Stimulated activated CD4-positive, alpha-beta T cell treated with anti-CD3 and anti-CD28 coated beads, TNF-alpha, amount 100 ng/mL, for 48 hours (primary cell): ENCODE results near the gene MAPKAPK2.
A peak's percentile ranks its signal among the peaks of the same experiment; 100 is the strongest.

Experiments
- DNase-seq, 3 donors: peaks; one replicate each; pipeline ENCODE4 v3.0.0-alpha.2; 2020; ENCODE audit warnings: low read depth in 3 of 3

MAPKAPK2 gene

DNA sequence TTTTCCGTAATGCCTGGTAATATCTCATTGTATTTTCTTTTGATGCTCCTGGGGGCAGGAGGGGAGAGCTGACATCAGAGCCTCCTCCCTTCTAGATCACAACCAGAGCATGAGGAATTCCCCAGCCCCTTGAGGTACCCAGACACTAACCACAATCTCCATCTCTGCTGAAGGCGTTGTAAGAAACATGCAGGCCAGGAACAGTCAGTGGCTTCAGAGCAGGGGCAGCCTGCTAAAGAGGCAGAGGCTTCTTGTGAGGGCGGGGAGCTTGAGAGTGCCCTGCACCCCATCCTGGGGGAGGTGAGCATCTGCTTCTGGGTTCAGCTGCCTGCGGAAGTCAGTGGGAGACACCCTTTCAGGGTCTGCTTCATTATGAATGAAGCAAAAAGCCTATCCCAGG, 19.0 kb downstream of the MAPKAPK2 start:
- DNase-seq = peak; percentile 33 to 40 (median 34)

DNA sequence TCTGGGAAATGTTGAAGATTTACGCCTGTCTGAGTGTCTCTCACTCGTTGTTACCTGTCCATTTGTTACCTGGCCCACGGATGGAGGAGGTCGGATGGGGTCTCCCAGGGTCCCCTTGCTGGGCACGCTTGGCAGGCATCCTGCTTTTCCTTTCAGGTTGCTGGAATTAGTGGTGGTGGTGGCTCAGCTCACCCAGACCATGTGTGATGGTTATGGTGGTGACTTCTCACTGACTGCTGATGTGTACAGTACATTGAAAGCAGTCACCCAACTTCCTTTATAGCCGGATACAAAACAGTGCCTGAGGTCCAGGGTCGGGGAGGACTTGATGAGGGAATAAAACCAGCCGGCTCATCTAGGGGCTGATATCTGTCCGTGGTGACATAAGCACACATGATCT, 19.5 kb downstream of the MAPKAPK2 start:
- no peak for DNase-seq

DNA sequence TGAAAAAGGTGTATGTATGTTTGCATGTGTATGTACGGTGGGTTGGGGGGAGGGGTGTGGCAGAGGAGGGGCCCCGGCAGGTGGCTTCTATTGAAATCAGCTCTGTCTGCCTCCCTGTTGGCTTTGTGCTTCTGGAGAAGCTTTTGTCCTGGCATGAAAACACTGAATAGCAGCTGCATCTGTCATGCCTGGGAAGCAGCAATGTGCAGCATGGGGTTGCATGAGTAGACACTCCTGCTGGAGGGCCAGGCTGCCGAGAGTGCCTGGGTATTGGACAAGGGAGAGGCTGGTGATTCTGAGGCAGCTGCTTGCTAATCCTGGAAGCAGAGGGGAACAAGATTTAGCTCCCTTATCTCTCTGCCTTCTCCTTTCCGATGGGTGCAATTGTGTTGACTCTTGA, 20.5 kb downstream of the MAPKAPK2 start:
- no peak for DNase-seq

- no peak for DNase-seq
These were observed 21.1 kb downstream of the MAPKAPK2 start for GRCh38 chr1:206705726-206706297.

GRCh38 chr1:206706298-206706791, 21.6 kb downstream of the MAPKAPK2 start:
- peak; percentile 59 to 75 (median 74) for DNase-seq

DNA sequence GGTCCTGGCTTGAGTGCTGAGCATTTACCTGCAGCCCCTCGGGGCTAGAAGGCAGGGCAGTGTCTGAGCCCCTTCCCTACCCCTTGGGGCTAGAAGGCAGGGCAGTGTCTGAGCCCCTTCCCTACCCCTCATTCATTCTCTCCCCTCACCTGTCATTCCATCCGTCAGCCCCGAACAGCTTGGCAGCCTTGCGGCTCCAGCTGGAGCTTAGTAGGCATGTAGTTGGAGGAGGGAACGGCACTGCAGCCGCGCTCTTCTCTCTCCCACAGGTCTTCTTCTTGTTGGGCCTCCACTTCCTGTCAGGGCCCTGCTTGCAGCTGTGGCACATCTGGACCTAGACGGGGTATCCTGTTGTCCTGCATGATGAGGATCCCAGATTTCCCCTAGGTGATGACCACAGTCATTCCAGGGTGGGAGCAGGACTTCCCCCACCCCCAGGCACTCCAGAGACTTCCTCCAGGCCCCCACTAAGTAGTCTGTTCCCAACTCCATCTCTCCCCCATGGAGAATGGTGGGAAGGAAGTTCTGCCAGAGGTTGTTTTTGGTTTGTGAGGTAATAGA, 22.2 kb downstream of the MAPKAPK2 start:
- DNase-seq = no peak

GRCh38 chr1:206708058-206708457, 23.4 kb downstream of the MAPKAPK2 start:
- DNase-seq = no peak

DNA sequence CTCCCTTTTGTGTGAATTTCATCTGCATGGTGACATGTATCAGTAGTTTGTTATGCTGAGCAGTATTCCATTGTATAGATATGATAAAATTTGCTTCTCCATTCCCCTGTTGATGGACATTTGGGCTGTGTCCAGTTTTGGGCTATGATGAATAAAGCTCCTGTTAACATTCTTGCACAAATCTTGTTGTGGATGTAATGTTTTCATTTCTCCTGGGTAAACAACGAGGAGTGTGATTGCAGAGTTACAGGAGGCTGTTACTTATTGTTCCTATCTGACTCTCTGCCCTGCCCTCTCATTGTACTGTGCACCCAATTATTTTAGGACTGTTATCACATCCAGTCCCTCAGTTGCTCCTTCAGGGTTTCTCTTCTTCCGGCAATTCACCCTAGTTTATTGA, 24.2 kb downstream of the MAPKAPK2 start:
- no peak for DNase-seq

GRCh38 chr1:206709322-206709721, 24.6 kb downstream of the MAPKAPK2 start:
- DNase-seq = no peak

GRCh38 chr1:206709772-206710459, 25.2 kb downstream of the MAPKAPK2 start:
- DNase-seq = no peak

DNA sequence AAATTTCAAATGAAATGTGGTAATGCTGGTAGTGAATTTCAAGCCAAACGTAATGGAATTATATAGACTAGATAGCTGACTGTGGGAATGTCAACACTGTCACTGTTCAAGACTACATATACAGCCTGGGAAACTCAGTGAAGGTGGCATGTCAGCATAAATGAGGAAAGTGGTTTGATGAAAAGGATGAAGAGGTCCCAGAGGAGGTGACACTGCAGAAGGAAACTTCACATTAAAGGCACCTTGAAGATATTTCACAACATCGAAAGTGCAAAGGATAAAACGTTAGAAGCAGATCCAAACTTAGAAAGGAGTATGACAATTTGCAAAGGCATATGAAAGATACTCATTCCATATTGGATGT, 25.7 kb downstream of the MAPKAPK2 start:
- no peak for DNase-seq

DNA sequence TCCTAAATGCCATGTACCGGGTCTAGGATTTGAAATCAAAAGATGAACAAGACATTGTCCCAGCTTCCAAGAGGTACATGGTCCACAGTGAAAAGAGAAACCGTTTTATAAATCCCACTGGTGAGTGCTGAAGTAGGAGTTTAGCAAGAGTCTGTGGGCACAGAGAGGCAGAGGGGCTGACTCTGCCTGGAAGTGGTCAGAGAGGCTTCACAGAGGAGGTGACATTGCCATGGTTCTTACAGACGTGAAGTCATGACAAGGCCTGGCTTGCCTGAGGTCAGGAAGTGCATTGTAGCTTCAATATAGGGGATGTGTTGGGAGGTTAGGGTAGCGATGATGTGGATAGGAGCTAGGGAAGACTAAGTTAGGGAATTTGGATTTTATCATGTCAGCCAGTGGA, 28.4 kb downstream of the MAPKAPK2 start:
- no peak for DNase-seq

DNA sequence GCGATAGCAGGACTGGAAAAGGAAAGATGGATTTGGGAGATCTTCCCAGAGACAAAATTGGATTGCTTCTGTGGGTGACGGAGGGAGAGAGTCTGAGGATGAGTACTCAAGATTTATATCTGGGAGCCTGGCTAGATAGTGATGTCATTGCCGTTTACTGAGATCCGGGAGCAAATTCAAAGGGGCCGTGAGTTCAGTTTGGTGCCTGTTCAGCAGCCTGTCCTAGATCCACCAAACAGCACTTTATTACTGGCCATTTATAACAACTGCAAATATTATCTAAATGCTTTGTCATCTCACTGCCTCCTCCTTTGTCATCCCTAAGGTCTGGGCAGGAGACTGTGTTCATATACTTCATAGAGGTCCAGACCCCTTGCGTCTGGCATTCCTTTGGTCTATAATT, 29.2 kb downstream of the MAPKAPK2 start:
- no peak for DNase-seq

DNA sequence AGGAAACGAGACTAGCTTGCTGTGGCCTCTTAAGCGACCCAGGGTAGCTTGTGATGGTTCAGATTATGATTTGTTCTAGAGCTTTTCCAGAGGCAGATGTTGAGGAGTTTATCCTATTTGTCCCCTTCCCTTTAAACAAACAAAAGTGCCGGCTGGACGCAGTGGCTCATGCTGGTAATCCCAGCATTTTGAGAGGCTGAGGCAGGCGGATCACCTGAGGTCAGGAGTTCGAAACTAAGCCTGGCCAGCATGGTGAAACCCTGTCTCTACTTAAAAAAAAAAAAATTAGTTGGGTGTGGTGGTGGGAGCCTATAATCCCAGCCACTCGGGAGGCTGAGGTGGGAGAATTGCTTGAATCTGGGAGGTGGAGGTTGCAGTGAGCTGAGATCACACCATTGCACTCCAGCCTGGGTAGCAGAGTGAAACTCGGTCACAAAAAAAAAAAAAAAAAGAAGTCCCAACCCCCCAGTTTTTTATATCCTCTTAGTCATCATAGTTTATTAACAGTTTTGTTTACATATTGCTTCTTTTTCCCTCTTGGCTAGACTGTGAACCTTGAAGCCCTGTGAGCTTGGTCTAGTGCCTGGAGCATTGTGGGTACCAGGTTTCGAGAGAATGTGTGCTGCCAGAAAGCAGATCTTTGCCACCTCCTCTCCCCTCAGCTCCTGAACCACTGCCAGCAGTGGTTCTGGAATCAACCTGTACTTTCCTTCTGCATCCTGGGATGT, 29.8 kb downstream of the MAPKAPK2 start:
- no peak for DNase-seq

DNA sequence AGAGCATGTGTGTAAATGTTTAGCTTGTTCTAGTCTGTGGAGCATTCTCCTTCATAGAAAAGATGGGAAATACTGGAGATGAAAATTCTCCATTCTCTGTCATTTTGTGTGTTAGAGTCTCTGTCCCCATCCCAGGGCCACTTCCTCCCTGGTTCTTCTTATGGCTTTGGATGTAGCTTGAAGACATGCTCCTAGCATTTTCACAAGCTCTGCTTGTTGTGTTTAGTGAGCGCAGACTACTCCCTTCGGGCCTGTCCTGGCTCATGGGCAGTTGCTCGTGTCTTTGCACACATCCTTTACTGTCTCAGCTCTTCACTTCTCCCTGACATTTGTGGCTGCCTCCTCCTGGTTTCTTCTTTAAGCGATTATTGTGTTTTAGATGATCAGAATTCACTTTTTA, 30.4 kb downstream of the MAPKAPK2 start:
- DNase-seq = no peak

- no peak for DNase-seq
These were observed 30.9 kb downstream of the MAPKAPK2 start for GRCh38 chr1:206715552-206716158.

DNA sequence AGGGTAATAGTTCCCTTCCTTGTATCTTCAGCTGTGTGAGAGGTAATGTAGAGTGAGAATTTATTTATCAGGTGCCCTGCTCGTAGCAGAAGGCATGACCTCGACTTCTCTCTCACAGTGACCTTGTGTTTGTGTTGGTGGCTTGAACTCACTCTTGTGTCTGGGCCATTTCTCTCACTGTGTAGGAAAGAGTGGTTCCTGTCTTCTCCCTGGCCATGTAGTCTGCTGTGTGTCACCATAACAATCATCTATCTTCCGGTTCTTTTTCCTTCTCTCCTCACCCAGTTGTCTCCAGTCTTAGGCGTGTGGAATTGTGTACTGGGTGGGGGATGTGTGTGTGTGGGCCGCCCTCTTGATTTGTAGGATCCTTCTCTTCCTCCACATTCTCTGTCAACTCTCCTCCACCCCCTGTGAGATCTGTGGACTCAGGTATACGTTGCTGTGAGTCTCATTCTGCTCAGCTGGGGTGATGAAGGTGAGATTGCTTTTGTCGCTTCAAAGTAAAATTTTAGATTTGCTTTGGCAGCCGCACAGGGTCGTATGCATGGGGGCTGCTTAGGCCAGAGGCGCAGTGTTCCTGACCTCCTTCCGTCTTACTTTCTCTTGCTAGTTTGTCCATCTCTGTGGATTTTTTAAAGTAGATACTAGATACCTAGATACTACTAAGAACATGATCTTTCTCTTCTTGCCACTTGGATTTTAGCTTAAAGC, 31.6 kb downstream of the MAPKAPK2 start:
- no peak for DNase-seq

- DNase-seq = no peak
These were observed 32.4 kb downstream of the MAPKAPK2 start for GRCh38 chr1:206716870-206717673.

DNA sequence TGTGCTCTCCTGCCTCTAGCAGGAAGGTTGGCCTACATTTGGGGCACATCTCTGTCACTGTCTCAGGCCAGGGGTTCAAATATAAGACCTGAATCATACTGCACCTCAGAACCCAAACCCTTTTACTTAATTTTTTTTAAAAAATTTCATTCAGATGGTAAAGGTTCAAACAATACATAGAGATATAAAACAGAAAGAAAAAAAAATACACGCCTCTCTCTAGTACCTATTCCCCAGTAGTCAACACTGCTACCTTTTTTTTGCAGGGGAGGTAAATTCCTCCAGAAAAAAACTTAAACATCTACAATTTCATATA, 32.9 kb downstream of the MAPKAPK2 start:
- no peak for DNase-seq

DNA sequence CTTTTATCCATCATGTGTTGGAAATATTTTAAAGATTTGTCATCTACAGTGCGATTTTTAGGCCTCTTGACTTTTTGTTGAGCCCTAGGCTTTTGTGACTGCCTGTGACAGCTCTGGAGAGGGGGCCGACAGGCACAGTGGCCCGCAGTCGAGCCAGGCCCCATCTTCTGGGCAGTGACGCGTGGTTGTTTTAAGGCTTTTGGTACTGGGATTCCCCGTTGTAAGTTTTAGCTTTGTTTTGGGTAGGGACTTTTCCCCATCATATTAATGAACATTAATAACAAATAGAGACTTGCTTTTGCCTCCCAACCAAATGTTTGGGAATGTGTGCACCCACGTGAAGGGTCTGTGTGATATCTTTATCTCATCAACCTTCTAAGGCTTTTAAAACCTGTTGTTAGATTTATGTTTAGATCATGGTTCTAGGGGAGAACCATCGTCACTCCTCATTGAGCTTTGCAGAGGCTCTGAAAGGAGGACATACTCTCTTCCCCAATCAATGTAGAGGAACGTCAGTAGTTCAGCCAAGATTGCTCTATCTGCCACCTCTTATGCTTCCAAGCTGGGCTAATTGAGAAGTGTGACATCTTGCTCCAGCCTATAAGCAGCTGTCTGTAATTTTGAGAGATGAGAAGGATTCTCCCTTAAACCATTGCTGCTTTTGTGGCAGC, 34.6 kb downstream of the MAPKAPK2 start:
- no peak for DNase-seq
